Stimulated activated CD4-positive, alpha-beta T cell treated with anti-CD3 and anti-CD28 coated beads, Interleukin-4, amount 100 ng/mL, for 48 hours (primary cell): ENCODE data around the gene HOXB8.

ENCODE experiments used
- DNase-seq, 2 donors: peaks; one replicate each; pipeline ENCODE4 v3.0.0-alpha.2; 2020; ENCODE audit warnings: low read depth in 2 of 2

HOXB8 gene

GRCh38 chr17:48610282-48611211, 4.5 kb downstream of the HOXB8 start, which contains the start of gene HOXB7:
HOXB7 (minus strand) TSS chr17:48611017; CDS start chr17:48610918, 99 bp downstream.
- peak; percentile 67 to 72 for DNase-seq

GRCh38 chr17:48609759-48610281, 5.3 kb downstream of the HOXB8 start:
- no peak for DNase-seq

- no peak for DNase-seq
These were observed 6.1 kb downstream of the HOXB8 start for GRCh38 chr17:48609033-48609432.

- no peak for DNase-seq
These were observed 6.6 kb downstream of the HOXB8 start for GRCh38 chr17:48608494-48608834.

GRCh38 chr17:48606892-48607614, 8.0 kb downstream of the HOXB8 start:
- DNase-seq, result no peak

GRCh38 chr17:48605991-48606891, 8.9 kb downstream of the HOXB8 start:
- DNase-seq, result no peak

GRCh38 chr17:48605409-48605919, 9.6 kb downstream of the HOXB8 start:
- DNase-seq, result no peak

- DNase-seq, result no peak
These were observed 10.2 kb downstream of the HOXB8 start, which contains the start of gene HOXB6 for GRCh38 chr17:48604770-48605329. HOXB6 (minus strand) TSS chr17:48604986; CDS start chr17:48598150, 6,836 bp downstream.

GRCh38 chr17:48603959-48604769, 10.9 kb downstream of the HOXB8 start:
- no peak for DNase-seq

GRCh38 chr17:48601539-48602425, 13.3 kb downstream of the HOXB8 start:
- no peak for DNase-seq

- DNase-seq, result no peak
These were observed 13.9 kb downstream of the HOXB8 start for GRCh38 chr17:48601207-48601538.

- DNase-seq, result no peak
These were observed 14.6 kb downstream of the HOXB8 start for GRCh38 chr17:48600244-48601098.

GRCh38 chr17:48599354-48599753, 15.7 kb downstream of the HOXB8 start:
- no peak for DNase-seq

GRCh38 chr17:48598736-48599135, 16.4 kb downstream of the HOXB8 start:
- no peak for DNase-seq

GRCh38 chr17:48597778-48598631, 17.1 kb downstream of the HOXB8 start:
- DNase-seq, result no peak

- DNase-seq, result no peak
These were observed 17.6 kb downstream of the HOXB8 start for GRCh38 chr17:48597528-48597777.

- no peak for DNase-seq
These were observed 18.2 kb downstream of the HOXB8 start for GRCh38 chr17:48596735-48597527.
